IgD-negative memory B cell (primary cell): ENCODE results near the gene NIPAL3. TPM values are rescaled to one million over a fixed set of nuclear protein-coding genes. Genes with fewer than 3 reads are reported as not detected.
A peak's percentile ranks its signal among the peaks of the same experiment; 100 is the strongest.
"Not testable (repeated sequence)": the region's sequence is repeated elsewhere in the genome, so short reads cannot be mapped to it uniquely, and the experiment has no call there.

Experiments
- H3K27ac Mint-ChIP-seq, 3 donors: one replicate each; pipeline ENCODE4 v1.8.0; 2020 to 2022; ENCODE audit warnings: mild to moderate bottlenecking in 3 of 3, mixed read lengths in 3 of 3, moderate library complexity in 1 of 3
- H3K27me3 Mint-ChIP-seq: one replicate; pipeline ENCODE4 v1.8.0; 2021; ENCODE audit warnings: mixed read lengths
- H3K36me3 Mint-ChIP-seq: one replicate; pipeline ENCODE4 v1.8.0; 2020; ENCODE audit warnings: mild to moderate bottlenecking, mixed read lengths
- H3K4me1 Mint-ChIP-seq, 3 donors: one replicate each; pipeline ENCODE4 v1.8.0; 2020 to 2022; ENCODE audit warnings: mixed read lengths in 3 of 3, mild to moderate bottlenecking in 1 of 3
- H3K4me3 Mint-ChIP-seq, 4 donors: one replicate each; pipeline ENCODE4 v1.8.0; 2020 to 2022; ENCODE audit warnings: mild to moderate bottlenecking in 4 of 4, mixed read lengths in 4 of 4, moderate library complexity in 3 of 4
- H3K9me3 Mint-ChIP-seq, 3 donors: one replicate each; pipeline ENCODE4 v1.8.0; 2020 to 2021; ENCODE audit warnings: mixed read lengths in 3 of 3, mild to moderate bottlenecking in 1 of 3
- polyA plus RNA-seq: library from polyadenylated mRNA; unstranded; fragments of 300-500 nt; fragmentation: Illumina TruSeq; gene quantifications from one replicate; pipeline ENCODE4 v1.2.3, GENCODE V29; 2021

NIPAL3 gene
- polyA plus RNA-seq, 1 donor from 2014 or later: 36.3 TPM

DNA sequence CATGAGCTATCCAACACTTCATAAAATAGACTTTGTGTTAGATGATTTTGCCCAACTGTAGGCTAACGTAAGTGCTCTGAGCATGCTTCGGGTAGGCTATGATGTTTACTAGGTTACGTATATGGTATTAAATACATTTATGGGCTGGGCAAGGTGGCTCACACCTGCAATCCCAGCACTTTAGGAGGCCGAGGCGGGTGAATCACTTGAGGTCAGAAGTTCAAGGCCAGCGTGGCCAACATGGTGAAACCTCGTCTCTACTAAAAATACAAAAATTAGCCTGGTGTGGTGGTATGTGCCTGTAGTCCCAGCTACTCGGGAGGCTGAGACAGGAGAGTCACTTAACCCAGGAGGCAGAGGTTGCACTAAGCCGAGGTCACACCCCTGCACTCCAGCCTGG, 77.3 kb downstream of the NIPAL3 start:
- H3K4me1 Mint-ChIP-seq, H3K4me3 Mint-ChIP-seq, H3K27me3 Mint-ChIP-seq, H3K27ac Mint-ChIP-seq, H3K9me3 Mint-ChIP-seq, H3K36me3 Mint-ChIP-seq: not testable (repeated sequence)

DNA sequence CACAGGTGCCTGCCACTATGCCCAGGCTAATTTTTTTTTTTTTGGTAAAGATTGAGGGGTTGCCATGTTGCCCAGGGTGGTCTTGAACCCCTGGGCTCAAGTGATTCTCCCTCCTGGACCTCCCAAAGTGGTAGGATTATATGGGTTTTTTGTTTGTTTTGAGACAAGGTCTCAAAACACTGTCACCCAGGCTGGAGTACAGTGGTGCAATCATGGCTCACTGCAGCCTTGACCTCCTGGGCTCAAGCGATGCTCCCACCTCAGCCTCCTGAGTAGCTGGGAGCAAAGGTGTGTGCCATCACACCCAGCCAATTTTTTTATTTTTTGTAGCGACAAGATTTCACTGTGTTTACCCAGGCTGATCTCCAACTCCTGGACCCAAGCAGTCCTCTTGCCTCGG, 78.2 kb downstream of the NIPAL3 start:
- Mint-ChIP-seq H3K4me3 (no peak overlapping the region), H3K36me3 (no peaks in the 10 kb centered on the region), H3K4me1 (no peaks in the 10 kb centered on the region), H3K27me3 (no peaks in the 10 kb centered on the region), H3K27ac (no peak overlapping the region), H3K9me3 (no peaks in the 10 kb centered on the region)

DNA sequence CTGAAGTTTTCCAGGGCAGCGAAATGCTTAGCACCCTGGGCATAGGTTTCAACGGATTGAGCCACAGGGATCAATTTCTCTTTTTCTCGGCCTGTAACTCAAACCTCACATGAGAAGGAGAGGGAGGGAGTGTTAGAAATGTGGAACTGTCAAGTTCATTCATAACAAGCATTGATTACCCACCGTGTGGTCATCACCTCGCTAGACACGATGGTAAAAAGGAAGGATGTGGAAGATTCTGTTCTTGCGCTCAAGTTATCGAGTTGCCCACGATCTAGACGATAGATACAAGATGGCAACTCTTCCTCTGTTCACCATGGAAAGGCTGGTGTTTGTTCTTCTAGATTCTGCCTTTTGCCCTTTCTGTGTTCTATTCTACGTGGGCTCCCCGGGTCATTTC, 83.0 kb downstream of the NIPAL3 start:
- Mint-ChIP-seq H3K27ac (no peak overlapping the region), H3K4me1 (peaks cover 14 to 17% (median 15%) of the 10 kb centered on the region in 3 donors), H3K9me3 (peaks cover 0 to 3% (median 0%) of the 10 kb centered on the region in 3 donors), H3K4me3 (no peak overlapping the region), H3K36me3 (no peaks in the 10 kb centered on the region), H3K27me3 (no peaks in the 10 kb centered on the region)

DNA sequence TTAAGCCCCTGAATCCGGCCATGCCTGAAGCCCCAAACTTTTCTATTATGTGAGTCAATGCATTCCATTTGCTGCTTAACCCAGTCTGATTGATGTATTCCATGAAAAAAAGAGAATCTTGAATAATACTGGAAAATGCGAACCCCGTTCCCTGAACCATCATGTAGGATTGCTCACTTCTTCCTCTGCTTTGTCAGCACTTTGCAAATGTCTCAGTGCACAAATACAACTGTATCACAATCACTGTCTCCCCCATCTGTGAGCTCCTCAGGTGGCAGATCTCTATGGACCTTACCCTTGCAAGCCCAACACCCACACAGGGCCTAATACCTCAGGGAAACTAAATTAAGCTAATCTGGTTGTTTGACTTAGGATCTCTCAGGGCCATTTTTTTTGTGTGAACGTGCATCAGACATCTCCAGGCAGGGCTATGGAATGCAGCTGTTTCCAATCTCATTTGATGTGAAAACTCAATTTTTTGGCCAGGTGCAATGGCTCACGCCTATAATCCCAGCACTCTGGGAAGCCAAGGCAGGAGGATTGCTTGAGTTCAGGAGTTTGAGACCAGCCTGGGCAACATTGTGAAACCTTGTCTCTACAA, 84.9 kb downstream of the NIPAL3 start:
- H3K9me3 Mint-ChIP-seq: peaks cover 0 to 3% (median 0%) of the 10 kb centered on the region in 3 donors
- peaks cover 26 to 30% (median 29%) of the 10 kb centered on the region in 3 donors for H3K4me1 Mint-ChIP-seq
- H3K36me3 Mint-ChIP-seq: no peaks in the 10 kb centered on the region
- peak overlapping the region in 3 of 4 donors; percentile 17 to 79 (median 23) for H3K4me3 Mint-ChIP-seq
- H3K27me3 Mint-ChIP-seq: no peaks in the 10 kb centered on the region
- H3K27ac Mint-ChIP-seq: no peak overlapping the region

DNA sequence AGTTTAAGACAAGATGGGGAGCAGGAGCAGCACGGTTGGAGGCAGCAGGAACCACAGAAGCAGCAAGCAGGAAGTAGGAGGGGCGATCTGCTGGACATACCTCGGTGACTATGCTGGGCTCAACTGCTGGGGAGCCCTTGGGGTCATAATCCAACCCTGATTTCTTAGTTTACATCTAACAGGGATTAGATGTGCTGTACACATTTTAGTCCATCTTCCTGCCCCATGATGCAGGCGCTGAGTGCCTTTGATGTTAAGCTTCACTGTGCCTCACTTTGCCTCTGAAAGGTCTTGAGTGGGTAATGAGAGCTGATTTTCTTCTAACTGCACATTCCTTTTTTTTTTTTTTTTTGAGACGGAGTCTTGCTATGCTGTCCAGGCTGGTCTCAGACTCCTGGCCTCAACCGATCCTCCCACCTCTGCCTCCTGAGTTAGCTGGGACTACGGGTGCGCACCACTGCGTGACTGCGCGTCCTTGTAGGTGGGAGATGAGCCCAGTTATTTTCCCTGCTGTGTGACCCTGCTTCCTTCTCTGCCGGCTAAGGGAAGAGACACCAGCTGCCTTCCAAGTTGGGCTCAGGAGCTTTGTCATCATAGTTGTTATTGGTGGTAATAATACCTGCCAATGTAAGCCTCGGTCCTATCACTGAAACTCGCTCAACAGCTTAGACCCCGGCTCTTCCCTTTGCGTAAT, 85.9 kb downstream of the NIPAL3 start:
- Mint-ChIP-seq H3K9me3 (peaks cover 0 to 3% (median 0%) of the 10 kb centered on the region in 3 donors), H3K4me3 (peak overlapping the region; percentile 79 to 96 (median 88)), H3K36me3 (no peaks in the 10 kb centered on the region), H3K27me3 (no peaks in the 10 kb centered on the region), H3K4me1 (peaks cover 31 to 37% (median 36%) of the 10 kb centered on the region in 3 donors), H3K27ac (peak overlapping the region; percentile 63 to 95 (median 70))

DNA sequence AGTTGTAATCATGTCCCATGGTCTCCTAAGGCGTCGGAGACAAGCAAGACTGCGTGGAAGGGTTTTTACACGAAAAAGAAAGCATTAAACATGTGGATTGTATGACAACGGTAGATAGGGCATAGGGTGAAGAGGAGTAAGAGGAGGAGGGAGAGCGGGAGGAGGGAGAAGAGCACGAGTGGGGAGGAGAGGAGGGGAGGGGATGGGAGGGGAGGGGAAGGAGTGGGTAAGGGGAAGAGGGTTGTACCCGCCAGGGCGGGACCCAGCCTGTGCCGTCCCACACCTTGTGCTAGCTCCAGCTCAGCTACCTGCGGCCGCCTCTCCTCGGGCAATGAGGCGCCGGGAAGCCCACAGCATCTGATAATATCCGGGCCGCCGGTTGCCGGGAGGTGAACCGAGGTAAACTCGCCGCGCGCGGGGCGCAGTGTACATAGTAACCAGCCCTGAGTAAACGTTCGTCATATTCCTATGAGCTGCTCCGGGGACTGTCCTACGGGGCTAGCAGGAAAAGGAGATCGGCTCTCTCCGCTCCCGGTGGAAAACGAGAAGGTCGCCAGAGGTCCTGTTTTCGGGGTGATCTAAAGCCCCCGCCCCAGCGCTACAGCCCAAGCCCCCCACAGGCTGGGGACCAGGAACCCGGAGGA, 86.6 kb downstream of the NIPAL3 start:
- Mint-ChIP-seq H3K27me3 (no peaks in the 10 kb centered on the region), H3K27ac (peak overlapping the region; percentile 63 to 95 (median 70)), H3K4me3 (peak overlapping the region; percentile 79 to 96 (median 88)), H3K36me3 (peaks cover 3% of the 10 kb centered on the region), H3K9me3 (peaks cover 0 to 3% (median 0%) of the 10 kb centered on the region in 3 donors), H3K4me1 (peaks cover 38 to 44% (median 43%) of the 10 kb centered on the region in 3 donors)

DNA sequence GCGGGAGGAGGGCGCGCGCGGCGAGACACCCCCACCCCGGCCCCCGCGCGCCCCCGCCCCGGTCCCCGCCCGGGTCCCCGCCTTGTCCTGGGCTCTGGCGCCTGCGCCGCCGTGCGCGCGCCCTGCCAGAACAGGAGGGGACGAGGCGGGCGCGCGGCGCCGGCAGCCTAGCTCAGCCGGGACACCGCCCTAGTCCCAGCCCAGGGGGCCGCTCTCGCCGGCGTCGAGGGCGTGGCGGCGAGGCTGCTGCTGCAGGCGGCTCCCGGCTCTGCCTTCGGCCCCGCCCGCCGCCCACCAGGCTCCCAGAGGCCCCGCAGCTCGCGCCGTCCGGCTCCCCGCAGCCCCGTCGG, 87.1 kb downstream of the NIPAL3 start, which contains the start of gene RCAN3:
TSS of gene RCAN3 (plus strand) at position 128 of the 350 bp plus-strand sequence. CDS start 11,537 bp downstream, outside the sequence.
- H3K9me3 Mint-ChIP-seq: peaks cover 0 to 3% (median 0%) of the 10 kb centered on the region in 3 donors
- H3K27ac Mint-ChIP-seq: peak within 1 kb of the TSS; percentile 75 to 95 (median 90)
- no peaks in the 10 kb centered on the region for H3K27me3 Mint-ChIP-seq
- H3K4me1 Mint-ChIP-seq: peaks cover 42 to 48% (median 48%) of the 10 kb centered on the region in 3 donors
- peak within 1 kb of the TSS; percentile 92 to 97 (median 95) for H3K4me3 Mint-ChIP-seq
- H3K36me3 Mint-ChIP-seq: peaks cover 4% of the 10 kb centered on the region

DNA sequence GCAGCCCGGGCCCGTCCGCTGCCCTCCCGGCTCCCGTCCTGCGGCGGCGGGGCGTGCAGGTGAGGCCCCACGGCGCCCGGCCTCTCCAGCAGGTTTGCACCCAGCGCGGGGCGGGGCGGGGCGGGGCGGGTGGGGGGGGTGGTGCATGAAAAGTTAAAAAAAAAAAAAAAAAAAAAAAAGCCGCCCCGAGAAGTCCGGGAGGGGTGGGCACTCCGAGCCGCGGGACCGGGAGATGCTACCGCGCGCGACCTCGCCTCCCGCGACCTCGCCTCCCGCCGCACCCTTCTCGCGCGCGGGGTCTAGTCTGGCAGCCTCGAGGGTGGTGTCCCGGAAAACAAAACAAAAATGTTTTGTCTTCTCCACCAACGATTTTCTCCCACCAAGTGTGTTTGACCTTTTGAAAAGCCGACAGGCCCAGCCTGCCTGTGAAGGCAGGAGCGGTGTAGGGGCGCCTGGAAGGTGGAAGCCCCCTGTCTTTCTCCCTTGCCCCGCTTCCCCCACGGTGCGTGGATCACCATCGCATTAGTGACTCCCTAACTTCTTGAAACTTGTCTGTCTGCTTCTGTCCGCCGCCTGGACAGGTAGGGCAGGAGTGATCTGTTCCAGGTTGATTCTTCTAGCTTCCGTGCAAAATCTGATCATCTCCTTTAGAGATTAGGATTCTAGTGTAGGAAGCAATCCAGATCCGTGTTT, 87.6 kb downstream of the NIPAL3 start:
- H3K27ac Mint-ChIP-seq: peak overlapping the region; percentile 75 to 91 (median 90)
- peaks cover 4% of the 10 kb centered on the region for H3K36me3 Mint-ChIP-seq
- peaks cover 0 to 3% (median 0%) of the 10 kb centered on the region in 3 donors for H3K9me3 Mint-ChIP-seq
- H3K4me1 Mint-ChIP-seq: peaks cover 42 to 51% (median 48%) of the 10 kb centered on the region in 3 donors
- no peaks in the 10 kb centered on the region for H3K27me3 Mint-ChIP-seq
- H3K4me3 Mint-ChIP-seq: peak overlapping the region; percentile 92 to 97 (median 94)

DNA sequence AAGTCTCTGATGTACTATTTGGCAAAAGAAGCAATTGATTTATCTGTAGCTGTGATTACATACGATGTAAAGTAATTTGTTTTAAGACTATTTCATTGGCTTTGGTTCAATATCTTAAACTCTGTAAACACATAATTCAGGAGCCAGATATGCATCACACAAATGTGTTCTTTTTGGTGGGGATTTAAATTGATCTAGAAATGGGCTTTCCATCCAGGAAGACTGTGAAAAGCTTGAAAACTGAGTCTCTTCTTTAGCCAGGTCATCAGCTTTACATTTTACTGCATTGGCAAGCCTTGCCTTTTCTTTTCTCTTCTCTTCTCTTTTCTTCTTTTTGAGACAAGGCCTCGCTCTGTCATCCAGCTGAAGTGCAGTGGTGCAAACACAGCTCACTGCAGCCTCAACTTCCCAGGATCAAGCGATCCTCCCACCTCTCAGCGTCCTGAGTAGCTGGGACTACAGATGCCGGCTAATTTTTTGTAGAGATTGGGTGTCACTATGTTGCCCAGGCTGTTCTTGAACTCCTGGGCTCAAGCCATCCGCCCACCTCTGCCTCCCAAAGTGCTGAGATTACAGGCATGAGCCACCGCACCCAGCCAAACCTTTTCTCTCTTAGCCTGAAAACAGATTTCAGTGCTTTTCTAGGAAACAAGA, 88.4 kb downstream of the NIPAL3 start:
- H3K4me1 Mint-ChIP-seq: peaks cover 43 to 54% (median 48%) of the 10 kb centered on the region in 3 donors
- H3K4me3 Mint-ChIP-seq: peak overlapping the region; percentile 92 to 97 (median 94)
- H3K27me3 Mint-ChIP-seq: no peaks in the 10 kb centered on the region
- peaks cover 0 to 3% (median 0%) of the 10 kb centered on the region in 3 donors for H3K9me3 Mint-ChIP-seq
- H3K36me3 Mint-ChIP-seq: peaks cover 4% of the 10 kb centered on the region
- peak overlapping the region; percentile 41 to 90 (median 75) for H3K27ac Mint-ChIP-seq

DNA sequence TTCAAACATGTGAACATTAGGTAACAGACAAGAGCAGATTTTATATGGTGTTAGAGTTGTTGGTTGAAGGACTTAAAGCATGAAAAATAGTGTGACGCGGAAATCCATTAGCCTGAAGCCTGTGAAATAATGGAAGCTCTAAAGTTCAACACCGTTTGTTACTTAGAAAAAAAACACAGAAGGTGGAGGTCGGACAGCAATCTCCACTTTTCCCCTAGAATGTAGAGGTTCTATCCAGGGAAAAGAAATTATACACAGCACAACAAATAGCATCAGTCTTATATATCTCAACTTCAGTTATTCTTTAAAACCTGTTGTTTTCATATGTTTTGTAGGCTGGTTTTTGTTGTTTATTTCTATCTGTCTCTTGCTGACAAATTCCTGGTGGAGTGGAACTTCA, 89.0 kb downstream of the NIPAL3 start:
- Mint-ChIP-seq H3K4me1 (peaks cover 44 to 59% (median 53%) of the 10 kb centered on the region in 3 donors), H3K4me3 (peak overlapping the region in 3 of 4 donors; percentile 92 to 97 (median 94)), H3K27me3 (no peaks in the 10 kb centered on the region), H3K27ac (peak overlapping the region; percentile 68 to 90 (median 75)), H3K36me3 (peaks cover 4% of the 10 kb centered on the region), H3K9me3 (peaks cover 0 to 3% (median 0%) of the 10 kb centered on the region in 3 donors)

DNA sequence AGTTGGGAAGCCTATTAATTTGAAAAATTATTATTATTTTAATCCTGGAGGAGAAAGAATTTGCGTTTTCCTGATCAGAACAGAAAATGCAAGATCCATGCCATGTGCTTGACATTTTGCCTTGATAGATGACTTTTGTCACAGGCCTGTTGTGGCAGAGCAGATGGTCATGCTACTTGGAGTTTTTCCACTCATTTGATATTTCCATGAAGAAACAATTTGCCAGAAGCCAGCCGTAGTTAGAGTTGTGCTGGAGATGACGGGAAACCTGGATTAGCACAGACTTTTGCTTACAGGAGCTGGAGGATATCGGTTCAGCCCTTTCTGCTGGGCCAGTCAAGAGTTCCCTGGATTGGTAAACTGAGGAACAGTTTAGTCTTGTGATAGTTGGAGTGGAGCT, 90.2 kb downstream of the NIPAL3 start:
- Mint-ChIP-seq H3K4me1 (peaks cover 41 to 62% (median 60%) of the 10 kb centered on the region in 3 donors), H3K27ac (peak overlapping the region; percentile 36 to 72 (median 53))

DNA sequence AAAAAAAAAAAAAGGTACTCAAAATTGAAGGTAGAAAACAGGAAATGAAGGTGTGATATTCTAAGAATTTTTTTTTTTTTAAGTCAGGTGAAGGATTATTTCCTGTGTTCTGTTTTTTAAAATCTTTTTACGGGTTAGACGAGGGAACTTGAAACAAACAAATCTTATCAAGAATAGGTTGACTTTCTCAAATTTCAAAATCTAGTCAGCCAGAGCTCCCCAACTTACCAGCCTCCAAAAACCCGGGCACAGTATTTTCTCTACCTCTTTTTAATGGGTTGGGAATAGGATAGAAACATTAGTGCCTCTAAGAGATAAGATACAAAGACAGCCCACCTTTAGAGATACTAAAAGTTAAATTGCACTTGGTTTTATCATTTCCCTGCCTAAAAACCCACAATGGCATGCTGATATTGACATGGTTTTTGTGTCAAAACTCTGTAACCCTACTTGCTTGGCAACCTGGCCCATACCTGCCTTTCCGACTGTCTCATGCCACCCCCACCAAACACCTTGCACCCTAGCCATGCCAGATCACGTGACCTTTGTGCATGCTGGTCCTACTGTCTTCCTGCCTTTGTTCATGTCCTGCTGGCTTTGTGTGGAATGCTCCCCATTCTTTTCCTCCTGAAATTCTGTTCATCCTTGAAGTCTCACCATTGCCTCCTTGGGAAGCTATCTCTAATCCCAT, 91.2 kb downstream of the NIPAL3 start:
- Mint-ChIP-seq H3K9me3 (no peaks in the 10 kb centered on the region), H3K4me1 (peaks cover 39 to 55% (median 54%) of the 10 kb centered on the region in 3 donors), H3K4me3 (peak overlapping the region; percentile 48 to 71 (median 60)), H3K27ac (peak overlapping the region; percentile 36 to 92 (median 72)), H3K27me3 (no peaks in the 10 kb centered on the region), H3K36me3 (peaks cover 6% of the 10 kb centered on the region)

More for the DNA sequence above, 90.2 kb downstream of the NIPAL3 start:
- no peaks in the 10 kb centered on the region for H3K27me3 Mint-ChIP-seq
- H3K9me3 Mint-ChIP-seq: no peaks in the 10 kb centered on the region
- peak overlapping the region in 2 of 4 donors; percentile 54 to 63 for H3K4me3 Mint-ChIP-seq
- H3K36me3 Mint-ChIP-seq: peaks cover 6% of the 10 kb centered on the region

DNA sequence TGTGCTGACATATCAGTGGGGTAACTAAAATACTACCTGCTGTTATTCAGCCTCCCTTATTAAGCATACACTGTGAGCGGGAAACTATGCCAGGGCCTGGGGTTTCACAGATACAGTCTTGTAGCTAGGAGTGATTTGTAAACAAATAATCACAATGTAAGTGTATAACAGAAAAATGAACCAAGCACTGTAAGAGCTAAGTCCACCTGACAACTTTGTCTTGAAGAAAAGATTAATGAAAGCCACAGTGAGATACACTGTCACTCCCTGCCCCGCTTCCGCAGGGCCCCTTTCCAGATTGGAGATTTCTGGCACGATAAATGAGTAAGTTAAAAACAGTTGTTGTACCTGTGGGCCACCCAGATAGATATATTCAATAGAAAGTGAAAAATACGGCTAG, 91.8 kb downstream of the NIPAL3 start:
- H3K36me3 Mint-ChIP-seq: peaks cover 6% of the 10 kb centered on the region
- H3K27me3 Mint-ChIP-seq: no peaks in the 10 kb centered on the region
- H3K4me3 Mint-ChIP-seq: peak overlapping the region in 3 of 4 donors; percentile 54 to 71 (median 65)
- peak overlapping the region; percentile 36 to 92 (median 72) for H3K27ac Mint-ChIP-seq
- H3K9me3 Mint-ChIP-seq: no peaks in the 10 kb centered on the region
- peaks cover 38 to 54% (median 51%) of the 10 kb centered on the region in 3 donors for H3K4me1 Mint-ChIP-seq
